NCI-H187 treated with DMSO at 0.1 percent for 48 hours (cell line): ENCODE data around the gene SKI.

Source experiments
- DNase-seq: peaks from one replicate; lab custom pipeline; 2025; lab: John Stamatoyannopoulos, UW

Gene SKI

DNA sequence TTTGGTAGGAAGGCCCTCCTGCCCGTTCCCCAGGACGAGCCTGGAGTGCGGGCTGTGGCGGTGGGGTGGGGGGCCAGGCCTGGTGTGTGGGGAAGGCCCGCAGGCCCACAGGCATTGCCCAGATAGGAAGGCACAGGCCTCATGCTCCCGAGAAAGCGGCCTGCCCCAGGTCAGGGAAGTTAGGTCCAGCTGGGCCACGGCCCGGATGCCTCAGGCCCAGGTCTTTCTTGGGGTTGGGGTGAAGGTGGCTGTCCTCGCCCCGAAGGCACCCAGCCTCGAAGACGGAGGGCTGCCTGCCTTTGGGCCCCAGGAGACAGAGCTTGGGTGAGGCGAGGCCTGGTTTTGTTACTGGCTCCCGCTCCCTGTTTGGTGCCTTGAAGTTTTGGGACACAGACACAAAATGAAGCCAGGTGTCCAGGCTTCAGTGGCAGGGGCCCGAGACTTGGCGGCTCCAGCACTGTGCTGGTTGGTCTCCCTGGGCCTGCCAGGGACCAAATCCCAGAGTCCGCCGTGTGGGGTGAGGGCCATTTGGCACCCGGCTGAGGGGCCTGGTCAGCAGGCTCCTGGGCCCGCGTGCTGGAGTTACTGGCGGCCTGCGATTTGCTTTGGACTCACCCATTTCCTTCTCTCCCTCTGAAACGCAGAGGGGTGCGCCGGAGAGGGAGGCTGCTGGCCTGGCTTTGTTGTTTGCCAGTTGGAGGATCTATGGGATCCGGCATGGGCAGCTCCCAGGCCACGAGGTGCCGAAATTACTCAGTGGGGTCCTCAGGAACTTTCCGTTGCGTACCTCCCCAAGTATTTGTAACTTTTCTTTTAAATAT is 2.0 kb downstream of the SKI start:
- DNase-seq = no peak

DNA sequence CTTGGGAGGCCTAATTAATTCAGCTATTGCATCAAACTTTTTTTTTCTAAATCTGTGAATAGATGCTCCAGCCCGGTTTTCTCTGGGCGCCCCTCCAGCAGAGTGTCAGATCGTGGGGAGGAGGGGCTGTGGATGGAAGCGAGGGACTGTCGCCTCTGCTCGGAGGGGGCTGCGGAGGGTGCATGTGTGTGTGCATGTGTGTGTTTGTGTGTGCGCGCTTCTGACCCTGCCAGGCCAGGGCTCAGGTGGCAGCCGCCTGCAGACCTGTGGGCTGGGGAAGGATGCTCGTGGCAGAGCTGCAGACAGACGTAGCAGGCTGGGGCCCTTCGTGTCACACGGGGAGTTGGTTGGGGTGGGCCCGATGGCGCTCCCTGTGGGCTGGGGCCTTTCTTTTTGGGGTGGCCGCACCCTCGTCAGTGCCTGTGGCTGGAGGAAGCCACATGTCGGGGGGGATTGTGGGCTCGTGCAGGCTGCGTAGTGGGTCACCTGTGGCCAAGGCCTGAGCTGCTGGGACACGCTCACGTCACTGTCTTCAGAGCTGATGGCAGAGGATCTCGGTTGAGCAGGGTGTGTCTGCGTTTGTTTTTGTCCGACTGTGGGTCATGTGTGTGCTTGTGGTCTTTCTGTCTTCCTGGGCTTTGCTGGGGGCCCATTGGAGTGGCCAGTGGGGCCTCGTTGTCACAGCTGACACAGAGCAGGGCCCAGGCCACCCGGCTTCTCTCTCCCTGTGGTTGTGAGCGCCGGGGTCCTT is 2.8 kb downstream of the SKI start:
- DNase-seq = no peak

DNA sequence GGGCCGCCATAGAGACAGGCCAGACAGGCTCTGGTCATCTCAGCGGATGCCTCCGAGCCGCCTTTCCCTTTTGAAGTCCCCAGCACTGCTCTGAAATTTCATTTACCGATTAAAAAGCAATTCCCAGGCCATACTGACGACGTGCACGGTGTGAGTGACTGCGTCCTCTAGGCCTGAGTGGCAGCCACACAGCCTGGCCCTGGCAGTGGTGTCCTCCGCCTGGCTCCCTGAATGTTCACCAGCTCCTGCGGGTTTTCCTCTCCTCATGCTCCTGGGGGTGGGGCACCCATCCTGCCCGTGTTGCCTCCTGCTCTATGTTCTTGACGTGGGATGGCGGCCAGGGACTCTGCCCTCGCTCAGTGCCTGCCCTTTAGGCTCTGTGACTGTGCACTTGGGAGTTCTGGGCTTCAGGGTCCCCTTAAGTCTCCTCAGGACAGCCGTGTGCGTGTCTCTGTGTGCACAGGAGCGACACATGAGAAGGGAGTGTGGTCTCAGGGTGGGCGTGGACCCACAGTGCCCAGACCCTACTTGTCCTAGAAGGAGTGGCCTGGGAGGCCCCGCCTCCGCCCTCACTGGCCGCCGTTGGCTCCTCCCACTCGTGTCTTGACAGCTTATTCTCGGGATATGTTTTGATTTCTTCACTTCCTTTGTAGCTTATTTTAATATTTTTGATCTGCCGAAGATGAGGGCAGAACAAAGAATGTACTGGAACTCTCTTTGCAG is 3.6 kb downstream of the SKI start:
- no peak for DNase-seq

DNA sequence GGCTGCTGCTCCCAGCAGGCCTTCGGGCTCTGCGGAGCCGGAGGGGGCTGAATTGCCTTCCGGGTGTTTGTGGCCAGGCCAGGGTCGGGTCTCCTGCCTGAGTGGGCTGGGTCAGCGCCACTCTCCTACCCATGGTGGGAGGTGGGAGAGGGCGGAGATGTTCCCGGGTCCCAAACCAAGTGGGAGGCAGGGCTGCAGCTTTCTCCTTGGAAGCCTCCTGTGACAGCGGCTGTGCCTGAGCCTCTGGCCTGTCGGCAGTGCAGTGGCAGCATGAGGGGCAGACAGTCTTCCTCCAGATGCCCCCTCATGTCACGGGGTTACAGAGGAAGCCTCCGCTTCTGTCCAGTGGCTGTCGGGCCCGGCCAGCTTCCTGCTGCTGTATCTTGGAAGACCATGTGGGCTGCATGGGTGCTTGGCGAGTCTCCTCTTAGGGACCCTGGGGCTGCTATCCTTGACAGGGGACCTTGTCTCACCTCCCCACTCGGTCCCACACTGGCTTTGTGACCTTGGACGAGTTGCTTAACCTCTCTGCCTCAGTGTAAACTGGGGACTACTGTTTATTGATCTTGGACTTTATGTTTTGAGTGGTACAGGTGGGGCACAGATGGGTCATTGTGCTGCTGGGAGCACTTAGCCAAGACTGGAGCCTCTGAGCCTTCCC is 4.3 kb downstream of the SKI start:
- no peak for DNase-seq

DNA sequence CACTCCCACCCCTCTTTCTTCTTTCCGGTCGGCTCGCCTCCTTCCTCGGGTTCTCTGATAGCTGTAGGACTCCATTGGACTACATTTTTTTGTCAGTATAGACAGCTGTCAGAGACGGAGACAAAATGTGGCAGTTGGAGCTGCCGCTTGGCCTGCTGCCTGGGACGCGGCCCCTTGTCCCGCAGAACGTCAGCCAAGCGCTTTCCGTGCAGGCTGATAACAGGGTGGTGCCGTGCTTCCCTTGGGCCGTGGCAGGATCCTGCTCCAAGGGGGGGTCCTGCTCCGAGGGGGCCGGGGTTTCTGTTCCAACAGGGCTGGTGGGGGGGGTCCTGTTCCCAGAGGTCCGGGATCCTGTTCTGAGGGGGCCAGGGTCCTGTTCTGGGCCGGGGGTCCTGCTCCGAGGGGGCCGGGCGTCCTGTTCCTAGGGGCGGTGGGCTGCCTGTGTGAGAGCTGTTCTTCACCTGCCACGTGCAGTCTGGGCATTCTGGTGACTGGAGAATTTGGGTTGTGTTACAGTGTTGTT is 4.9 kb downstream of the SKI start:
- DNase-seq = no peak

DNA sequence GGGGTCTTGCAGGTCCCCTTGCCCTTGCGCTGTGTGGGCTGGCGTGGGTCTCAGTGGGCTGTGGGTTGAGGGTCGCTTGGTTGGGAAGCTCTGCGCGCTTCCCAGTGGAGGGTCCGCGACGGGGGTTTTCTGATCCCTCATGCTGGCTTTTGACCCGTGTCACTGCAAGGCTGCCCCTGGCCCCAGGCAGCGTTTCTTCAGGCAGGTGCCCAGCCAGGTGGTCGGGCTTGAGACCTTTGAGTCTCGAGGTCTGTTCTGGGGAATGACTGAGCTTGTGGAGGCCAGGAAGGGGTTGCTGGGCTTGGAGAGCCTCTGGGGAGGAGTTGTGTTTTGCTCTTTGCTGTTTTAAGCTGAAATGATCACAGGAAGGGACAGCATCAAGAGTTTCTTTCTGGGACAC is 5.3 kb downstream of the SKI start:
- DNase-seq = no peak

DNA sequence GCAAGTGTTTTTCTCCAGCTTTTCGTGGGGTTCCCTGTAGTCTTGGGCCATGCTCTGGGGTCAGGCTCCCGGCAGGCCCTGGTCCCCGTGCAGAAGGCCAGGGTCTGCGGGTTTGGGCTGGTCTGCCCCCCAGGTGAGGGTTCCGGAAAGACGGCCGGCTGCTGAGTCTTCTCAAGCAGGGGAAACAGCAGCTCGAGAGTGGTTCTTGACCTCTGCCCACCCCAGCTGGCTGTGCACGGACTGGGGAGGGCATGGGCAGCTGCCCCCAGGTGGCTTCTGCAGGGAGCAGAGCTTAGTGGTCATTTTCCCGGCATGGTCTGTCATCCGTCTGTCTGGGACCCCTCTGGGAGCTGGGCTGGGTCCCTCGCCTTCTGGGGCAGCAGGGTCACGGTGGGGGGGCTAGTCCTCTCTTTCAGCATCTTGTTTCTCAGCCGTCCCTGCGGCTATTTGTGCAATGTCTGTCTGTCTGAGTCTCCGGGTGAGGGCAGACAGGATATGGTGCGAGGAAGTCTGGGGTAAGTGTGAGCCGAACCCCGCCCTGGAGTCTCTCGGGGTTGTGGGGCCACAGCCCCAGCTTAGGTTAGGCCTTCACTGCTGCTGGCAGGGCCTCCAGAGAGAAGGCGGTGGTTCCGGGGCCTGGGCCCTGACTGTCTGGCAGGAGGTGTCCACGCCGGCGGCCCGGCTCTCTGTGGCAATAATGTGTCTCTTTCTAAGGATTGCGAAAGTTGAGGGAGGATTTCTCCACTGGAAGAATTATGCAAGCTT is 6.1 kb downstream of the SKI start:
- no peak for DNase-seq

DNA sequence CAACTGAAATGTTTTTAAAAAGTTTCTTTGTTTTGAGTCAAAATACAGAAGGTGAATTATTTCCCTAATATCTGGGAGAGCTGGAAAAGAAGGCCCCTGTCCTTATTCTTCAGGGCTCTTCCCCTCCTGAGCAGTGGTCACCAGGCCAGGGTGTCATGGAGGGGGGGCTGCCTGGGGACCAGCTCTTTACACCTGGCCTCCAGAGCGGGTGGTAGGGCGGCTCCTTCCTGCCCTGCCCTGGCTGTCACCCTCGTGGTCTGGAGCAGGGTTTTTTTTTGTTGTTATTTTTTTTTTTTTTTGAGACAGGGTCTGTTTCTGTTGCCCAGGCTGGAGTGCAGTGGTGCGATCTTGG is 6.6 kb downstream of the SKI start:
- no peak for DNase-seq

DNA sequence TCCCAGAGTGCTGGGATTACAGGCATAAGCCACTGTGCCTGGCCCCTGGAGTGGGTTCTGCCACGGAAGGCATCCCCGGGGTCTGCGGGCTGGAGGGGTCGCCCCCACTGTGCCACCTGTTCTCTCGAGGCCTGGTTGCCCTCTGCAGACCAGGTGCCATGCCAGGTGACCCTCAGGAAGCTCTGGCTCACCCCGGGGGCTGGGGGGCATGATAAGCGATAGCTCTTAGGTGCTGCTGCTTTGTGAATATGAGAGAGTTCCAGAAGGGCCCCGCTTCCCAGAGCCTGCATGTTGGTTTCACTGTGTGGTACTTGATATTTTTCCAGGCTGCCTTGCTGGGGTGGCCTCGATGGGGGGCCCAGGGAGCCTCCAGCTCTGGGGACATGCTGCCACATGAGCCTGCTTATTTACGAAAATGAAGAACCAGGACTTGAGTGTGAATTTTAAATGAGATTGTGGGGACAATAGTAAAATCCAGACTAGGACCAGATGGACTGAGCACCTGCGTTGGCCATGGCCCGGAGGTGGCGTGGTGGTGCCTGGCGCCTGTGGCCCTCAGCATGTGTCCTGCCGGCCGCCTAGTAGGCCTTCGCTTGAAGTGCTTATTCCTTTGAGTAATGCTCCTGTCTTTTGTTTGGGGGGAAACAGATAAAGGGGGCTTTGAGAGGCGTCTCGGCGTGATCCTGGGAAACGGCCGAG is 7.3 kb downstream of the SKI start:
- no peak for DNase-seq

DNA sequence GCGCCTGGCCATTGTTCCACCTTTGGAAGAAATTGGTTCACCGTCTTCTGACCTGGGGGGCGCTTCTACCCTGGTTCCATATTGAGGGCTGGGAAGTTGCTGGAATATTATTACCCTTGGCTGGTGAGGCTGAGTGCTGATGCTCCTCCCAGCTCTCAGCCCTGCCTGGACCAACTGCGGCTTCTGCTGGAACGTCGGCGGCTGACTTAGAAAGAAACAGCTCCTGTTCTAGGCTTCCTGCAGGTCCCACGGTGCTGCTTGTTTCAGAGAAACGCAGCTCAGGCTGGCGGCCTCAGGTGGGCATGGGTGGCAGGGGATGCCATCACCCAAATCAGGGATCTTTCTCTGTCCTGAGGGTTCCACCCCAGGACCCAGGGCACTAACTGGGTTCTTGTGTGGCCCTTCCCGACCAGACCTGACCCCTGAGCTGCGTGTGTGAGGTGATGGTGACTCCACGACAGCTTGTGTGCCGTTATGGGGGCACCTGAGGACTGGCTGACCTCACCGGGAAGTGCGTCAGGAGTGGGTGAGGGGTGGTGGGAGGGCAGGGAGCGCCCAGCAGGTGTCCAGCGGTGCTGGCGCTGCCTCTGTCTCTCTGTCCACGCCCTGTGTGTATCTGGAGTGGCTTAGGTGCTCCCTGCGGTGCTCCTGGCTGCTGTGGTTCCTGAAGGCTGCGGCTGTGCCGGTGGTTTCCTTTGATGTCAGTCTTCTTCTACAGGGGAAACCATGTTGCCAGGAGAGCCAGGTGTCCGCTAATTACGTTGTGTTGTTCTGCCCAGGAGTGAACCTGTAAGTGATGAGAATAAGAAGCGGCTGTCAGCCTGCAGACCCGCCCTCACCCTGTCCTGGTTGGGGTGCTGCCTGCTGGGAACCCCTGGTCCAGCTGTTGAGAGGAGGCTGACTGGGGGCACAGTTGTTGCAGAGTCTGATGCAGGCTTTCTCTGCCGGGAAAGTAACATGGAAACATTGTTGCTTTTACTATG is 8.9 kb downstream of the SKI start:
- DNase-seq = no peak

DNA sequence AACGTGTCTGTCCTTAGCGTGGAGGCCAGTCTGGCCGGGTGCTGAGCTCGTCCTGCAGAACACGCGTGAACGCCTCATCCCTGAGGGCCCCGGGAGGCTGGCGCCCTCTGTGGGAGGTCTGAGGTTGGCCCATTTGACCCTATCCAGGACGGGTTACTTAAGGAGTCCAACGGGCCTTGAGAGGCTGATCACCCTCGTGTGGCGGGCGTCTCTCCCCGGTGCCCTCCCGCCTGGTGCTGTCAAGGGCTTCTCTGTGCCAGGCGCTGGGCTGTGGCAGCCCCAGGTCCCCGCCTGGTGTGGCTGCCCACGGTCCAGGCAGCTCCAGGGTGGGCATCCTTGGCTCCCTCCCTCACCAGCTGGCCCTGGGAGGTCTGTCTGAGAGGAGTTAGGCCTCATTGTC is 9.7 kb downstream of the SKI start:
- DNase-seq = no peak

DNA sequence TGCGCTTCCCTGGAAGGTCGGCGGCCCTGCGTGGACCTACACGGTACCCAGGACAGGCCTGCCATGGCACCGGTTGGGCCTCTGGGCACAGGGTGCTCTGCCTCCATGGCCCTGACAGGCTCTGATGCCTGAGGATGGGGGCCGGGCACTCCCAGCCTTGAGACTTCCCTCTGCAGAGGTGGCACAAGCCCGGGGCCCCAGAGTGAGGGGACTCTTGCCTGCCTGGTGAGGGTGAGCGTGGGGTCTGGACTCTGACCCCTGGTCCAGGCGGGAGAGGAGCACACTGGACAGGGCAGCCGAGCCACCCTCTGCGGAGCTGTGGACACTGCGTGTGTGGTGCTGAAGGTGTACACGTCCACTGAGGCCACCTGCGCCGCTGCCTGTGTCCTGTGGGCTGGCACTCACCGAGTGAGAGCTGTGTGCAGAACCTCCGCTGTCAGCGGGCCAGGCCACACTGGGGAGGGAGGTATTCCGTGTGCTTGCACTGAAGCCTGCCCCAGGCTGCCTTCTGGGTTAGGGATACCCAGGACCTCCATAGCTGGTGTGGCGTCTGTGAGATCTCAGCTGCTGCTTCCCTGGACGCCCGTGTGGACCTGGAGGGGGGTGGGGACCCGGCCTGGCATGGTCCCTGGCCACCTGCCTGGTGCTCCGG is 10.4 kb downstream of the SKI start:
- DNase-seq = no peak

DNA sequence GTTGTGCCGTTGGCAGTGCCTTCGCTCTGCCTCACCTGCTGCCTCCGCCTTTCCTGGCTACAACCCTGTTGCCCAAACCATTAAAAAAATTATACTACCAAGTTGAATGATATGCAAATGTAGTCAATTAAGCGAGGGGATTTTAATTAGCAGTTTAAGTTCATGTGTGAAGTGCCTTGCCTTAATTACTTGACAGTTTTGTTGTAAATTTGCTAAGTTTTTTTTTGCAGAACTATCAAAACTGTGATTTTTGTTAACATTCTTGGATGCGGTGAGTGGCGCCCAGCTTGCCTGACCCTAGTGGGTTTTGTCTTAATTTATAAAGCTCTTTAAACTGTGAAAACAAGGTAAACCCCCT is 10.9 kb downstream of the SKI start:
- no peak for DNase-seq

DNA sequence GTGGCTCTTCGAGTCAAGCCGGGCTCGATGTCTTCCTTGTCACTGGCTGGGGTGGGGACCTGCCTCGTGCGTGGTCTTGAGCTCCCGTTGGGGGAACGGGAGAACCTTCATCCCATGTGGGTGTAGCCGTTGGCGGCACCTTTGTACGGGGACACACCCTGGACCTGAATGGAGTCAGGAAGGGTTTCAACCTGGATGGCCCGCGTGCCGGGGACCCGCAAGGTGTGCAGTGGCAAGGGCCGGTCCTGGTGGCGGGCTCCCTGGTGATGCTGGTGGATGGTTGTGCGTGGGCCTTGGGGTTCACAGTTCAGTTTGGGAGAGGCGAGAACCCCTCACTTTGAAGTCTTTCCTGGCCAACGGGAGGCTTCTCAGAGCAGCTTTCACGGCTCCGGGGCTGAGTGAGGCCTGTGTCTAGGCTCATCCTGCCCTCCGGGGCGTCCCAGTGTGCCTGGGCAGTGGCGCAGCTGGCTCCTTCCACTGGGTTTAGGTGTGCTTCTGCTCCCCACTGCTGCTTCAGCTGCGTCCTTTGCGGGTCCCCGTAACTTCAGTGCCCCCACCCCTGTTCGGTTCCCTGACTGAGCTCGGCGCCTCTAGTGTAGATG is 11.4 kb downstream of the SKI start:
- DNase-seq = no peak

DNA sequence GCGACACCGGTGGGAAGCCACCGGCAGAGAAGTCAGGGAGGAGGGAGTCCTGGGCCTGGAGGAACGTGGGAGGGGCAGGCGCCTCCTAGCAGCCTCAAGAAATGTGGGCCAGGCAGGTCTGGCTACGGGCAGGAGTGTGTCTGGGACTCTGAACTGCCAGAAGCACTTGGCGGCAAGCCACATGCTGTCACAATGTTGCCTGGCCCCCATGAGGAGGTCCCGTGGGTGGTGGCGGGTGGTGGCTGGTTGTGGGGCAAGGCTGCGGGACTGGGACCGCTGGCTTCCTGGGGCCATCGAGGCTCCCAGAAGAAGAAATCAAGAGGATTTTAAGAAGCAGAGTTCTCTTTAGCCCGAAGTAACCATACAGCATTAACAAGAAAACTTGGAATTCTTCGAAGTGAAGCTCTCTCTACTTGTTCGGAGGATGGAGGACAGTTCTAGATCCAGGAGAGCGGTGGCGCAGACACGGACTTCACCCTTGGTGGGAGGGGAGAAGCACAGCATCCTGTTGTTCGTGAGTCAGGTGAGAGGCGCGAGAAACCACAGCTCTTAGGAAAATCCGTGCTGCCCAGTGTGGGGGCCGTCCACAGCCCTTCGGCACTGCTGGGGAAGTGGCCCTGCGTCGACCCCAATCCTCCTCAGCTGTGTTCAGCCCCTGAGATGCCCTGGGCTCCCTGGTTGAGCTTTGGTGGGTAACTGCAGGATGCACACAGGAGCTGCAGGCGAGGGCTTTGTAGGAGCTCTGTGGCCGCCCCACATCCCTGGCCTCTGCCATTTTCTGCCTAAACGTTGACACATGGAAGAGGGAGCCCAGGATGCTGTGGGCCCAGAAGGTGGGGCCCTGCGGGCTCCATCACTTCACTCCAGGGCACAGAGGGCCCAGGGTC is 12.4 kb downstream of the SKI start:
- no peak for DNase-seq

DNA sequence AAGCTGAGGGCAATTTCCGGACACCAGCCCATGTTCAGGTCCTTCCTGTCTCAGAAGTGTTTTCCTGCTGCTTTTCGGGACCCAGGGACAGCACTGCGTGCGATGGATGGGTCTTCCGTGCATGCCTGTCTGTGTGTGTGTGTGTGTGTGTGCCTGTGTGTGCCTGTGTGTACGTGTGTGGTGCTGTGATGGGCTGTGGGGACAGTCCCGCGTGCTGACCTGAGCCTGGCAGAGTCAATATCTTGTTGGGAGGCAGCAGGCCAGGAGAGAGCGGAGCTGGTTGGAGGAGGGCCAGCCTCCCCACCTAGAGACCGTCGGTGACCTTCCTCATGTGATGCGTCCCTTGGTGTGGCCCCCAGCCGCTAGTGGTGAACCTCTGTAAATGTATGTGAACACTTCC is 13.7 kb downstream of the SKI start:
- no peak for DNase-seq

DNA sequence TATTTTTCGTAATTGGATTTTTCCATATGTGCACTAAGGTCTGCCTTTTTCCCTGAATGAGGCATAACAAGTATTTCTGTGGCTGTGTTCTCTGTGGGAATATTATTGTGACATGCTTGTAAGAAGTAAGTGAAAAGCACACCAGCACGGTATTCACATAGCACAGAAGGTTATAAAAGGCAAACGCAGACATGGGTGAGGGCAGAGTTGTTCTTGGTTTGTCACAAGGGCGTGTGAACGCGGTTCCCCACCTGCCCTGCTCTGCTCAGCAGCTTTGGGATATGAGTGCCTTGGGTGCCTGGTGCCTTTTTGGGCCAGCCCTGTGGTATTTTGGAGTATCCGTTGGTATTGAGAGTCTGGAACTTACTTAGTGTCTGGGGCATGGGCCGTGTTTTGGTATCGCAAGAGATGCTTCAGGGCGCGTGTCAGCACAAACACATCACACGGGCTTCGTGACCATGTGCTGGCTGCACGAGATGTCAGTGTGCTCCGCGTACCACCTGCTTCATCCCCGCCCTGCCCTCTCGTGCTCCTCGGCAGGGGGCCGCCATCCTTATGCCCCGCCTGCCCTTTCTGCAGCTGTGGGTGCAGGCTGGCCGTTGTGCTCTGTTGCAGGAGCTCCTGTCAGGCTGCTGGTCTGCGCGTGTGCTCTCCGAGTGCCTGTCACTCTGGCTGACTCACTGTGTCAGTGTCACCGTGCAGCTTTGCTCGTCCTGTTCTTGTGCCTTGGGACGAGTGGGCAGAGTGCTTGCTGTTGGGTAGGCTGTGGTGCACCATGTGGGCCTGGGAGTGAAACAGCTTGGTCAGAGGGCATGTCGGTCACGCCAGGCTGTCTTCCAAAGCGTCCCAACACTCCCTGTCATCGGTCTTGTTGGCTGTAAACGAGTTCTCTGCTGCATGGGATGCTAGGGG is 15.0 kb downstream of the SKI start:
- no peak for DNase-seq
